ENCODE results near the gene SMURF1. TPM values are rescaled to one million over a fixed set of nuclear protein-coding genes. Genes with fewer than 3 reads are reported as not detected.

Gene SMURF1
- total RNA-seq, 1 donor from 2014 or later: 9.0 TPM

DNA sequence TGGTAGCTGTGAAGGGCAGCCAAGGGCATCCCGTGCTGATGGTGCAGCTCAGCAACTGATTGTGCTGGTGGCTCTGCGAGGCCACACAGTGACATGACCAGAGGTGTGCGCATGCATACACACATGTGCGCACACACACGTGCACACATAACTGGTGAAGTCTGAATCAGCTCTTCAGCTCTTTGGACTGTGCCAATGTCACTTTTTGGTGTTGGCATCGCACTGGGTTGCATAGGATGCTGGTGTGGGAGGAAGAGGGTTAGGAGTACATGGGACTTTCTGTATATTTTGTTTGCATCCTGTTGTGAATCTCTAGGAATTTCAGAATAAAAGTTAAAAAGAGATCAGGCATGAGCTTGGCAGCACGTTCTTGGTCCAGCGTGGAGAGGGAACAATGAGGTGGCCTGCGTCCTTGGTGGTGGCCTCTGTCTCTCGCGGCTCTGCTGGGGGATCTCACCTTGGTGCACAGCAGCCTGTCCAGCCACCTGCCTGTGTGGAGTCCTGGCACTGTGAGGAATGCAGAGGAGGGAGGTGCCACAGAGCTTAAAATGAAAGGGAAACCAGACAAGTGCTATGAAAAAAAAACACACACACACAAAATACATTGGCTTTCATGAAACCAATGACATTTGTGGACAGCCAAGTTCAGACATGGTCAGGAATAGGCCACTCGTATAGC, 141.6 kb downstream of the SMURF1 start:
- intact Hi-C loops (cut with DNase I): no loop called here
- ATAC-seq (ENCODE audit: poor library complexity) (no peak), DNase-seq (no peak)

DNA sequence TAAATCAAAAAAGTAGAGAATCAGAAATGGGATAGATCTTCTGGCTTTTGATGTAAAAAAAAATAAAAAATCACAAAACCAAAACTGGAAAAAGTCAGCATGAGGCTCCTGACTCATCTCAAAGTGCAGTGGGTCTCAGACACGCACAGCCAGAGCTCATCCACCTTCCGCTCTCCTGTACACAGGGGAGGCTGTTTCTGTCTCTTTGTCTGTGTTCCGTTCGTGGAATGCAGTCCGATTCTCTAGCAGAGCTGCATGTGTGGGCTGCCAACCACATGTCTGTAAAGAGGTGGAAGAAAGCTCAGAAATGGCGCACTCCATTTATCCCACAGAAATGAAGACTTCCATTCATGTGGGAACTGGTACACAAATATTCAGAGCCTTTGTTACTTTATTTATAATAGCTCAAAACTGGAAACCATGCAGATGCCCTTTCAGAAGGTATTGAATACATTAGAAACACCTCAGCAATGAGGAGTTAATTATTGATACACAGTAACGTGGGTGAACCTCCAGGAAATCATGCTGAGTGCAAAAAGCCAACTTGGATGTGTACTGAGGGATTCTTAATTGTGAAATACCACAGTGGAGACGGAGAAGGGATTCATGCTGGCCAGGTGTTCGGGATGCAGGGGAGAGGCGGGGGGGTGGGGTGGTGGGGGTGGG, 142.3 kb downstream of the SMURF1 start:
- intact Hi-C loops (cut with DNase I): no loop called here
- ATAC-seq (ENCODE audit: poor library complexity) (no peak), DNase-seq (no peak)

DNA sequence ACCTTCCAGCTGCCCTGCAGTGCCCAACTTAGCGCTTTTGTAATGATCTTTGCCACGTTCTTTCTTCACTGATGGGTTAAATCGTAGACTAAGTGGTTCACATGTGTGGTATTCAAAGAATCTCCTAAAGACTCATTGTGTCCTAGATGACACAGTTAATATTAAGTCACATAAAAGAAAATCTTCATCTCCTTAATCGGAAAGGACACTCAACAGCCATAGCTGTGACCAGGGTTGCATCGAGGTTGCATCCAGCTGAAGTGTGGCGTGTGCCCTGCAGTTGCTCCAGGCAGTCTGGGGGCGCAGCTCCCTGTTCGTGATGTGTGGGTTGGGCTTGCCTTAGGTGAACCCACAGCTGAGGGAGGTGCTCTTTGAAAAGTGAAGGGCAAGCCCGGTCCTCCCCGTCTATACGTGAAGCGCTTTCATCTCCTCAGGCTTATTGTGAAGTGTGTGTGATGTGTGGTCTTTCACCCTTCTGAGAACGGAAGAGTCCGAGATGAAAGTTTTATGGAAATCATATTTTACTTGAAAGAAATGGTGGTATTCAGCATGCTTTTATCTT, 142.9 kb downstream of the SMURF1 start:
- ATAC-seq (ENCODE audit: poor library complexity) (no peak), DNase-seq (no peak)
- intact Hi-C loops (cut with DNase I): no loop called here

DNA sequence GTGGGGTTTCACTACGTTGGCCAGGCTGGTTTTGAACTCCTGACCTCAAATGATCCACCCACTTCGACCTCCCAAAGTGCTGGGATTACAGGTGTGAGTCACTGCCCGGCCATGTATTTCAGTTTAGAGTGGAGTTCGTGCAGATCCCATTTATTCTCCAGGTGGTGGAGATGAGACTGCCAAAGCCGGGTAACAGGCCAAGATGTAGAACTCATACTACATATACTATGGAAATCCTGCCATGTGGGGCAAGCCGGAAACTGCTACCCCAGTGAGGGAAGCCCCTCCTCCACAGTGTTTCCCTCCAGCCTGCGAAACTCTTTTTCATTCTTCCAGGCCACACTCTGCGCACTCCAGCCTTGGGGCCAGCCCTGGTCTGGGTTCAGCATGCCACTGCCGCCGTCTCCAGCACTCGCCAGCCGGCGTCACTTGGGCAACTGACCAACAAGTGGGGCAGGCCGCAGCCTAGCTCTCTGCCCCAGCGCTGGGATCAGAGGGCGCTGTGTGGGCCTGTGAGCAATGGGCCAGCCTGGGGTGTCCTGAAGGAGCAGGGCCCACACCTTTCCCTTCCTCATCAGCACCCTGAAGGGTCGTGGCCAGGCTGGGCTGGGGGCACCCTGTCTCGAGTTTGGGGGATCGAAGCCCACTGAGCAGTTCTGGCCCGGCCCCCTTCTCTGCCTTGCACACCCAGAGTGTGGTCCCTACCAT, 143.6 kb downstream of the SMURF1 start:
- DNase-seq (no peak), ATAC-seq (ENCODE audit: poor library complexity) (no peak)
- intact Hi-C loops (cut with DNase I): no loop called here

DNA sequence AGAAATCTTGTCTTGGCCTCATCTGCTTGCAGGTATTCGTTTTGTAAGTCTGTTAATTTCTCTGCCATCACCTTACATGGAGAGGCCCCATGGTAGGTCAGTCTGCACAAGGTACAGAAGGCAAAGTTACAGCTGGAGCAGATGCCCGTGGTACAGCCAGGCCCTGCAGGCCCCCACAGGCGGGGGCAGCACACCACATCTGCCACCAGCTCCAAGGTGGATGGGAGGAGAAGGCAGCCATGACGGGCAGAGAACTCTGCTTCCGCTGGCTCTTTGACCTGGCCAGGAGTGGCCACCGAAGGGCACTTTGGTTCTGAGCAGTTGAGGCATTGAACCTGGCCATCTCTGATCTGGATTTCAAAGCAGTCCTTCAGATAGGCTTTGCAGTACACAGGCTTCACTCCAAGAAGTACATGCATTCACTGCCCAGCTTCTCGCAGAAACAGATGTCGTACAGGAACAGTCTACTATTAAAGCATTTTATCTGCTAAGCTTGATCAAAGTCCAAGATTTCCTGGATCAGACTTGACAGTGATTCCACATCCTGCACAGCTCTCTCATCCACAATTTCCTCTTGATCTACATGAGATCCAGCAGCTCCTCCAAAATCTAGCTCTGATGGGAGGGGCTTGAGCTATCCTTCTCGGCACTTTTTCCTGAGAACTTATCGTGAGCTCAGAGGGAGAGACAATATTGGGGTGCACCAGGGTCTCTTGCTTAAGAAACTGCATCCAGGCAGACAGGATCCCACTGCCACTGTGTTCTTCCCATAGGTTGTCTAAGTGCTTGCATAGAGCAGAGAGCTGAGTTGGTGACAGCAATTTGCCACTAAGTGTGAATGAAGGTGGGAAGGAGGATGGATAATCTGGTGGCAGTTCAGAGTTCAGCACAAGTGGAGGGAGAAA, 144.8 kb downstream of the SMURF1 start:
- DNase-seq: no peak
- intact Hi-C loops (cut with DNase I): no loop called here
- no peak for ATAC-seq (ENCODE audit: poor library complexity)

DNA sequence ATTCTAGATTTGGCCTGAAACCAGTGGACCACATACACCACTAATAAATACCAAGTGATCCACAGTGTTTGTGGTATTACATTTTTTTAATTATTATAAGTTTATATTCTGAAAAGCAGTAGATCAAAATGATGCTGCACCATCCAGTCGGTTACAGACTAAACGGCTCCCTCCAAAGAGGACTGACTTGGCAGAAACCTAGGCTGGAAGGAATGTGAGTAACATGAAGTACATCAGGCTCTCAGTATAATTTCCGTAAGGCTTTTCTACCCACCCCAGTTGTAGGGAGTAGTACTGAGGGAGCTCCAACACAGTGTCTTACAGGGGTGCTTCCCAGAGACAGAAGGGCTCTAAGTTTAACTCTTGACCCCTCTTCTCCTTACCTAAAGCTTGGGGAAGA, 146.1 kb downstream of the SMURF1 start:
- intact Hi-C loops (cut with DNase I): no loop called here
- DNase-seq: no peak
- no peak for ATAC-seq (ENCODE audit: poor library complexity)

DNA sequence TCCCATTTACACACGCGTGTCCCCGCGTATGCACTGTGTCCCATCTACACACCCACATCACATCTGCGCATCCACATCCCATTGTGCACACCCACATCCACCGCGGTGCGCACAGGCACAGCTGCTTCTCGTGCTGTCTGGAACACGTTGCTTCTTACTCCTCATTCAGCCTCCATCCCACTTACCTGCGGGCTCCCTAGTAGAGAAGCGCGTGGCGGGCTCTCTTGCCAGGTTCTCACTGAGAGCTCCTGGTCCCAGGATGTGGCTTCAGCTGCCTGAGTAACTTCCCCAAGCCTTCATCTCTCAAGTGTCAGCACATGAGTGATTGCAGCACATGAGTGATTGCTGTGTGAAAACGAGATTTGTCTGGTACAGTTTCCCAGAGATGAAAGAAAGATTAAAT, 147.8 kb downstream of the SMURF1 start:
- intact Hi-C loops (cut with DNase I): no loop called here
- ATAC-seq (ENCODE audit: poor library complexity) (no peak), DNase-seq (no peak)

DNA sequence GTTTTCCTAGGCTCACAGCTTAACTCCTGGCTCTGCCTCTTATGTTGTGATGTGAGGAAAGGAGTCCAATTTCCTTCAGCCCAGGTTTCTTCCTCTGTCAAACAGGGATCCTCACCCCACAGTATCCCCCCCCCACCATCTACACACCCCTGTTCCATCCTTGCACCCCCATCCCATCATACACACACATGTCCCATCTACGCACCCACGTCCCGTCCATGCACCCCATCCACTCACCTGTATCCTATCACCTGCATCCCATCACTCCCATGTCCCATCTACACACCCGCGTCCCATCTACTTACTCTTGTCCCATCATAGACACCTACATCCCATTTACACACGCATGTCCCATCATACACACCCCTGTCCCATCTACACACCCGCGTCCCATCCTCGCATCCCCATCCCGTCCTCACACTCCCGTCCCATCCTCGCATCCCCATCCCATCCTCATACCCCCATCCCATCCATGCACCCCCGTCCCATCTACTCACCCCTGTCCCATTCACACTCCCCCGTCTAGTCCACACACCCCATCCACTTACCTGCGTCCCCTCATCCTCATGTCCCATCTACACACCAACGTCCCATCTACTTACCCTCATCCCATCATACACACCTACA, 148.3 kb downstream of the SMURF1 start:
- DNase-seq: no peak
- intact Hi-C loops (cut with DNase I): no loop called here
- ATAC-seq (ENCODE audit: poor library complexity): no peak

DNA sequence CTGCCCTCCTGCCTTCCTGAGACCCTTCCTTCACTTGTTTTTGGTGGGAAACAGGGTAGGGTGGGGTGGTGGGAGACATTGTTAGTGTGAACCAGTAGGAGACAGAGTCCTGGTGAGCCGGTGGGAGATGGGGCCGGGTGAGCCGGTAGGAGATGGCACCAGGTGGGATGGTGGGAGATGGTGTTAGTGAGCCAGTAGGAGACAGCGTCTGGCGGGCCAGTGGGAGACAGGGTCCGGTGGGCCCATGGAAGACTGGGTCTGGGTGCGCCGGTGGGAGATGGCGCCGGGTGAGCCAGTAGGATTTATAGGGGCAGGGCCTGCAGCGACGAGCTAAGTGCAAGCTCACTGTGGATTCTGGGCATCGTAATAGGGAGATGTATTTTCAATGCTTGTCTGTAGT, 148.8 kb downstream of the SMURF1 start:
- ATAC-seq (ENCODE audit: poor library complexity): no peak
- no peak for DNase-seq
- intact Hi-C loops (cut with DNase I): no loop called here

DNA sequence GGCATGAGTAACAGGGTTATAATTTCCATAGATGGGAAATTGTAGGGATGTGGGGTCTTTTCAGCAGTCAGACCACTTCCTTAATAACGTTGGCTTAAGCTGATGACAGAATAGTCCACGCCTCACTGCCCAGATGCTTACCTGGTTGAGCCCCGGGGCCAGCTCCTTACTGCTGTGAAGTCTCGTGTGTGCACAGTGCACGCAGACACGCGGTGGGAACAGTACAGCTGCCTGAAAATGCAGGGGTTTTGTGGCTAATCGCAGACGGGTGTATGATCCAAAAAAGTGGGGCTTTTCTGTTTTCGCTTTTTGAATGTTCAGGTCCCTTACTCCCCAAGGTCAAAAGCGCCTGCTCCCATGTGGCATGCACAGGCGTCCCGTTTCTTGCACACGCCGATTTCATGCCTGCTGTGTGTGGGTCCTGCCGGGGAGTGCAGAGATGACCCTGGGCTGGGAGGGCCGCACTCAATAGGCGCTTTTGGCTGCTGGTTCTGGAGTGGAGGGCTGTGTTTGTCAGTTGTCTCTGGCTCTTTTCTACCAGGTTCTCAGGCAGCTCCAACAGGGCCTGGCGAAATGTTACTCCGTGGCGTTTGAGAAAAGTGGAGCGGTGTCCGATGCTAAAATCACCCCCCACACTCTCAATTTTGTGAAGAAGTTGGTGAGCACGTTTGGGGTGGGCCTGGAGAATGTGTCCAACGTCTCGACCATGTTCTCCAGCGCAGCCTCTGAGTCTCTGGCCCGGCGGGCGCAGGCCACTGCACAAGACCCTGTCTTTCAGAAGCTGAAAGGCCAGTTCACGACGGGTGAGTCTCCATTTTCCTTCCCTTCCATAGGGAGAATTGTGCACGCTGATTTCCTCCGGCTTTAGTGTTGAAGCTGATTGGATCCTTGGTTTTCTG, 149.6 kb downstream of the SMURF1 start:
- DNase-seq (no peak), ATAC-seq (ENCODE audit: poor library complexity) (no peak)
- intact Hi-C loops (cut with DNase I): no loop called here

DNA sequence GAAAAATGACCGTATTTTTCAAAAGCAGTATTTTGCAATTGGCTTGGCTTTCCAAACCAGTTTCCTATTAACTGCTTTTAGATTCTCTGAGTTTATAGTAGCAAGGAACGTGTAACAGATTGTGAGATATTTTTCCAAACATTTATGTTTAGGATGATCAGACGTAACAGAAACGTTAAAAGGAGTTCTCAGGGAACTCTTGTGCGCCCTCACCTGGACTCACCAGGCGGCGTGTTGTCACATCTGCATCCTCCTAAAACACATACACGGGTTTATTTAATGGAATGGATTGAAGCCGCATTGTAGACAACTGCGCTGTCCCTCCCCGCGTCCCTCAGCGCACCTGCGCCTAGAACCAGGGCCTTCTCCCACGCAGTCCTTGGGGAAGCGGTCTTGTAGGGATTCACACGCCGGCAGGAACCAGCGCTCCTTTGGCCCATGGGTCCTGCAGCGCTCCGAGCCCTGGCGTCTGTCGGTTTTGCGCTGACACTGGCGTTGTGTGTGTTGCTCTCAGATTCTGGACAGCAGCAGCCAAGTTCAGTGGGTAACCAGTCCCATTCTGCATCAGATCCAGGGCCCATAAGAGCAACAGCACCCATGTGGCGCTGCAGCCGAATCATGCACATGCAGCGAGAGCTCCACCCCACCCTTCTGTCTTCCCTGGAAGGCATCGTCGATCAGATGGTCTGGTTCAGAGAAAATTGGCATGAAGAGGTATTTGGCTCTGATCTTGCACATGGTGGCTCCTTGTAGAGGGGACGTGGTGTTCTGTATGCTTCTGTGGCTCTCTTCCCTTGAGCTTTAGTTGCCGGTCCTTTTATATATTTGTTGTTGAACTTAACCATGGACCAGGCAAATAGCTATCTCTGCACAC, 150.6 kb downstream of the SMURF1 start:
- DNase-seq (no peak), ATAC-seq (ENCODE audit: poor library complexity) (no peak)
- intact Hi-C loops (cut with DNase I): no loop called here

DNA sequence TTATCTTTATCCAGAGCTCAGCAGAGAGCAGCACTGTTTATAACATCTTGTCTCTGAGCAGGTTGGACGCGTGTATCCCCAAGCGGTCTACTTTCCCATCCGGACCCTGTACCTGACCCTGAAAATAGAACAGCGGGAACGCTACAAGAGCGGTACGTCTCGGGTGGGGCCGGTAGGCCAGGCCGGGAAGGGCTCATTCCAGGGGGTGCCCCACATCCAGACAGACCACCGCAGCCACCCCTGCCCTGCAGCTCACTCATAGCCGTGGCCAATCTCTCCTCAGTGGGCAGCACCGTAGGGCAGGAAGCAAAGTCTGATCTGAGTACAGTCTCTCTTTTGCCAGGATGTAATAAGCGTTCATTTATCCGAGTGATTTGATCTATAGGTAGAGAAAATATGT, 151.8 kb downstream of the SMURF1 start:
- no peak for DNase-seq
- intact Hi-C loops (cut with DNase I): no loop called here
- no peak for ATAC-seq (ENCODE audit: poor library complexity)

DNA sequence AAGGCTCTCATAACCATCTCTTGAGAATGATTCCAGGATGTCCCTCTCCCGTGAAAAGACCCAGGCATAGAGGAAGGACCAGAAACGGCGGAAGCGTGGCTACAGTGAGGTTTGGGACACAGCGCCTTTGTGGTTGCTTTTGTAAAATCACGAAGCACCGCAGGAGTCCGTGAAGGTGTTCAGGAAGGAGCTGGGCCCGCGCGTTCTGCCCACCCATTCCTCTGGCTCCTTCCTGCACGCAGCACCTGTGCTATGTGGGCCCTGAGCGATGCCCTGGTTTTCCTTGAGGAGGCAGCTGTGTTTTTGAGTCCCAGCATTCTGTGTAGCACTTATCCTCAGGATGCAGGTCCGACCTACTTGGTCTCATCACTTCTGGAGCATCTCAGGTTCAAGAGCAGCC, 152.8 kb downstream of the SMURF1 start:
- intact Hi-C loops (cut with DNase I): no loop called here
- DNase-seq: no peak
- no peak for ATAC-seq (ENCODE audit: poor library complexity)

DNA sequence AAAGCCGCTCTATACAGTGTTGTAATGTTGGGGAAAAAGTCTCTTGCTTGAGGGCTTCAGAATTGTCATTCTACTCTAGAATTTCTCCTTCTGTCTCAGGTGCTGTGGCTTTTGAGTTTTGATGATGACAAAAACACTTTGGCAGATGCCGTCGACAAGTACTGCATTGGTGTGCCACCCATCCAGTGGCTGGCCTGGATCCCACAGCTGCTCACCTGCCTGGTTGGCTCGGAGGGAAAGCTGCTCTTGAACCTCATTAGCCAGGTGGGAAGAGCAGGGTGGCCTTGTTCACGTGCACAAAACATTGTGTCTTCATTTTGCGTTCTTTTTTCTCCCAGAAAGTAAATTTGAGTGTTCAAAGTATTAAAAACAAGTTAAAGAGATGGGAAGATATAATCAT, 153.6 kb downstream of the SMURF1 start:
- intact Hi-C loops (cut with DNase I): no loop called here
- ATAC-seq (ENCODE audit: poor library complexity): no peak
- no peak for DNase-seq

DNA sequence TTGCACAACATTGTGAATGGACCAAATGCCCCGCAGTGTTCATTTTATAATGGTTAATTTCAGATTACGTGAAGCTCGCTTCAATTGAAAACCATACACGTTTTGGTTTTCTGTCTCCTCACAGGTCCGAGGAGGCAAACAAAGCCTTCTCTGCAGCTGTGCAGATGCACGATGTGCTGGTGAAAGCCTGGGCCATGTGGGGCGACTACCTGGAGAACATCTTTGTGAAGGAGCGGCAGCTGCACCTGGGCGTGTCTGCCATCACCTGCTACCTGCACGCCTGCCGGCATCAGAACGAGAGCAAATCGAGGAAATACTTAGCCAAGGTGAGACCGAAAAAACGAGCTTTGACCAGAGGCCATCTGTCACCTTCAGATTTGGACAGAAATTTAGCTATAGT, 155.3 kb downstream of the SMURF1 start:
- intact Hi-C loops (cut with DNase I): no loop called here
- DNase-seq (no peak), ATAC-seq (ENCODE audit: poor library complexity) (no peak)

DNA sequence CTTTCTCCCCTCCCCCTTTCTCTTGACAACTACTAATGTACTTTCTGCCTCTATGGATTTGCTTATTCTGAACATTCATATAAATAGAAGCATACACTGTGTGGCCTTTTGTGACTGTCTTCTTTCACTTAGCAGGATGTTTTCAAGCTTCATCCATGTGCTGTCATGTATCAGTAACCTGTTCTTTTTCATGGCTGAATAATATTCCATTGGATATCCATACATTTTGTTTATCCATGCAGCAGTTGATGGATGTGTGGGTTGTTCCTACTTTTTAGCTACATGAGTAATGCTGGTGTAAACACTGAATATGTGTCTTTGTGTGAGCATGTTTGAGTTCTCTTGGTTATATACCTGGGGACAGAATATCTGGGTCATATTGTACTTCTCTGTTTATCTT, 158.0 kb downstream of the SMURF1 start:
- DNase-seq (no peak), ATAC-seq (ENCODE audit: poor library complexity) (no peak)
- intact Hi-C loops (cut with DNase I): no loop called here

DNA sequence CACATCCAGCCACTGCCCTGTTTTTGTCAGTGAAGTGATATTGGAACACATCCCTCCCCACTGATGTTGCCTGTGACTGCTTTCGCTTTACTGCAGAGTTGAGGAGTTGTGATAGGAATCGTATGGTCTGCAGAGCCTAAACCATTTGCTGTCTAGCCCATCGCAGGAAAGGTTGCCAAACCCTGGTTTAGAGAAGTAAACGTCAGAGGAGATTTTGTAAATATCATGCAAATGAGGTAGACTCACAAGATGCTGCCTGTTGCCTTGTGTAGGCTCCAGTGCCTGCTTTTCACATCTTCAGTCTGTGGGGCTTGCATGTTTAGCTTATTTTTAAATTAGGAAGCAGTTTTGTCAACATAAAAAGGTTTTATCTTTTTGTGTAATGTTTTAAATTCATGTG, 158.5 kb downstream of the SMURF1 start:
- no peak for ATAC-seq (ENCODE audit: poor library complexity)
- no peak for DNase-seq

More for the DNA sequence above, 158.5 kb downstream of the SMURF1 start:
- intact Hi-C loops (cut with DNase I): no loop called here

Data from Right ventricle myocardium superior (tissue), 1 donor.